Stimulated activated effector memory CD8-positive, alpha-beta T cell treated with anti-CD3 and anti-CD28 coated beads, Interleukin-12 subunit alpha, Interleukin-12 subunit beta, amount 100 ng/mL, for 72 hours (primary cell): ENCODE data around the gene CDK3.
A peak's percentile ranks its signal among the peaks of the same experiment; 100 is the strongest.
"Not testable (repeated sequence)": the region's sequence is repeated elsewhere in the genome, so short reads cannot be mapped to it uniquely, and the experiment has no call there.

Source experiments
- ATAC-seq: fragments of 150-1000 bp; cut with Tn5 transposase; 2 replicates; pipeline ENCODE4 v1.10.0; 2021
- DNase-seq, 2 donors: peaks; one replicate each; pipeline ENCODE4 v3.0.0; 2021 to 2022; ENCODE audit warnings: low spot score in 2 of 2
- H3K27ac Mint-ChIP-seq: one replicate; pipeline ENCODE4 v1.8.0; 2022; ENCODE audit warnings: mild to moderate bottlenecking, mixed read lengths
- H3K36me3 Mint-ChIP-seq: one replicate; pipeline ENCODE4 v1.8.0; 2022; ENCODE audit warnings: mild to moderate bottlenecking, mixed read lengths
- H3K4me1 Mint-ChIP-seq: one replicate; pipeline ENCODE4 v1.8.0; 2022; ENCODE audit warnings: mixed read lengths
- H3K4me3 Mint-ChIP-seq: one replicate; pipeline ENCODE4 v1.8.0; 2022; ENCODE audit warnings: mild to moderate bottlenecking, mixed read lengths
- H3K9me3 Mint-ChIP-seq: one replicate; pipeline ENCODE4 v1.8.0; 2022; ENCODE audit warnings: mixed read lengths

The CDK3 gene

DNA sequence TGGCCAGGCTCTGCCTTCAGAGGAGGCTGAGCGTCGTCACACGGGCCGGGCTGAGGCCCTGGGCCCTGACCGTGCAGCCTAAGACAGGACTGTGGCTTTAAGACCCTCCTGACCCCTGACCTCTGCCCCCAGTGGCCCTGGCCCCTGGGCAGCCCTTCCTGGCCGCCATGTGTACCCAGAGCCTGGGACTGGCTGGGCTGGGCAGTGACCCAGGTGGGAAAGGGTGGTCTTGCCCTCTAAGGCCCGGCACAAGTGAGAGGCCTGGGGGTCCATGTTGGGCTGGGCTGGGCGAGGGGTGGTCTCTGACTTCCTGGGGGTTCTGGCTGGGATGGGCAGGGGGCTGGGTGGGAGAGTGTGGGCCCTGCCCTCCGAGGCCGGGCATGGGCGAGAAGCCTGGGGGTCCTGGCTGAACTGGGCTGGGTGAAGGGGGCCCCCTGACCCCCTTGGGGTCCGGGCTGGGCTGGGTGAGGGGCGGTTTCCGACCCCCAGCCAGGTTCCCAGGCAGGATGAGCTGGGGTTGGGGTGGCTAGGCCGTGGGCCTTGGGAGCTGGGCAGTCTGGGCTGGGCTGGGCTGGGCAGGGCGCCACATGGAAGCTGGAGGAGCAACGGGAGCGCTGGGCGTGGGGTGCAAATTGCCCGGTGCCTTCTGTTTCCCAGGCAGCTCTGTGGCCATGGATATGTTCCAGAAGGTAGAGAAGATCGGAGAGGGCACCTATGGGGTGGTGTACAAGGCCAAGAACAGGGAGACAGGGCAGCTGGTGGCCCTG is at the start of gene CDK3:
TSS of gene CDK3 (plus strand) at position 101 of the 767 bp plus-strand sequence. CDS start at position 672, 571 bp downstream.
- H3K4me1 Mint-ChIP-seq, result peaks cover 26% of the 10 kb centered on the region
- H3K27ac Mint-ChIP-seq, result peak within 1 kb of the TSS; percentile 63
- H3K36me3 Mint-ChIP-seq, result peaks cover 16% of the 10 kb centered on the region
- no peaks in the 10 kb centered on the region for H3K9me3 Mint-ChIP-seq
- H3K4me3 Mint-ChIP-seq, result no peak within 1 kb of the TSS
- ATAC-seq (peak; percentile 2), DNase-seq (no peak)

DNA sequence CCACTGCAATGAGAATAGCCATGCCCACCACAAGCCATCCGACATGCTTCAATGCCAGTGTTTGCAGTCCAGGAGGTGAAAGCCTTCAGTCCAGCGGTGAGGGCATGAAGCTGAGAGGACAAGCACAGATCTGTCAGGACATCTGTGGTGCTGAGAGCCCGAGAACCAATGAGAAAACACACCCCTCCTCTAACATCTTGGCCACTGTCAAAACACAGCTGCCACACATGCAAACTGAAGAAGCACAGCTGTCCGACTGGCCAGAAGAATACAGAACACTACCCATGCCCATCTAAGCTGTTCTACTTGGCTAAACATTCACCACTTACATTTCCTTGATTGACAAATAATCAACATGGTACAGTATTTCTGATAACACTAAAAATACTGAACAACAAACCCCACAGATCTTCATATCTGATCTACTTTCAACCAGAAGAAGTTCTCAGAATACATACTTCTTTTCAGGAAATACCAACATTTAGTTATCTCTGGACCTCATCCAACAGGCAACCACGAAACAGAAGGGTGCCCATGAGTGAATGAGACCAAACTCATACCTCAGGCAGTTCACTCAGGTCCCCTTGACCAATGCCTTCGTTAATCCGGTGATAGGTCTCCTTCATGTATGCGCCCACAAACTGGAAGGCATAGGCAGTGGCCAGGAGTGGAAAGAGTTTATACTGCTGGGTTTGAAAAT is 49.6 kb upstream of the CDK3 start:
- Mint-ChIP-seq H3K36me3 (peaks cover 100% of the 10 kb centered on the region), H3K9me3 (no peaks in the 10 kb centered on the region), H3K4me3 (no peak overlapping the region), H3K4me1 (peaks cover 5% of the 10 kb centered on the region), H3K27ac (peak overlapping the region; percentile 50)
- ATAC-seq (no peak), DNase-seq (no peak)

DNA sequence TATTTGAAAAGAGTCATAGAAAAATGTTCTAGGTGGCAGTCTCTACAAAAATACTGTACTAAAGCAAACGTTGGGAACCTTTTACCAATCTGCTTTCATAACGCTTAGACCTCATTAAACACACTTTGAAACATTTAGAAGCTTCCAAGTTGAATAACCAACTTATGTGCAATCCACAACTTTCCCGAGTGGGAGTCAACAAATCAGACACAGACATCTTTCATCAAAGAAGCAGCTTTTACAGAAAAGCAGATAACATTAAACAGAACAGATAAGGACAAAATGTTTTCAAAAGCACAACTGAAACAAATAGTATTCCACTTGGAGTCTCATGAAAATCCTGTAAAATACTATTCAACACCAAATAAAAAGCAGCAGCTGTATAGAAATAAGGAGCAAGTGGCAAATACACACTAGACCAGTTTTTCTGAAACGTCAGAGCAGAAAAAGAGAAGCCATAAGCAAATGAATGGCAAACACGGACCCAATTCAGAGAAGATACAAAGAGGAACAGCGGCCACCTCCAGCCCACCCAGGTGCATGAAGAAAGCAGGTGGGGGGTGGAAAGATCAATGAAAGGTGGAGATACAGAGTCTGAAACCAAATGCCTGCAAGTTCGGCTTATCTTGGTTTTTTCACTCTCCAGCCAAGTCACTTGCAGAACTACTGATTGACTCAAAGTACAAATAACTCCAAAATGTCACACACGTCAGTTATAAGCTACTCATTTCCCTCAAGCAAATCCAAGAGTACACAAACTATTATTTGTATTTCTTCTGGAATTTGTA is 41.4 kb upstream of the CDK3 start:
- H3K4me1 Mint-ChIP-seq, result no peaks in the 10 kb centered on the region
- DNase-seq (no peak), ATAC-seq (no peak)
- no peak overlapping the region for H3K4me3 Mint-ChIP-seq
- H3K9me3 Mint-ChIP-seq, result no peaks in the 10 kb centered on the region
- H3K36me3 Mint-ChIP-seq, result peaks cover 37% of the 10 kb centered on the region
- no peak overlapping the region for H3K27ac Mint-ChIP-seq

DNA sequence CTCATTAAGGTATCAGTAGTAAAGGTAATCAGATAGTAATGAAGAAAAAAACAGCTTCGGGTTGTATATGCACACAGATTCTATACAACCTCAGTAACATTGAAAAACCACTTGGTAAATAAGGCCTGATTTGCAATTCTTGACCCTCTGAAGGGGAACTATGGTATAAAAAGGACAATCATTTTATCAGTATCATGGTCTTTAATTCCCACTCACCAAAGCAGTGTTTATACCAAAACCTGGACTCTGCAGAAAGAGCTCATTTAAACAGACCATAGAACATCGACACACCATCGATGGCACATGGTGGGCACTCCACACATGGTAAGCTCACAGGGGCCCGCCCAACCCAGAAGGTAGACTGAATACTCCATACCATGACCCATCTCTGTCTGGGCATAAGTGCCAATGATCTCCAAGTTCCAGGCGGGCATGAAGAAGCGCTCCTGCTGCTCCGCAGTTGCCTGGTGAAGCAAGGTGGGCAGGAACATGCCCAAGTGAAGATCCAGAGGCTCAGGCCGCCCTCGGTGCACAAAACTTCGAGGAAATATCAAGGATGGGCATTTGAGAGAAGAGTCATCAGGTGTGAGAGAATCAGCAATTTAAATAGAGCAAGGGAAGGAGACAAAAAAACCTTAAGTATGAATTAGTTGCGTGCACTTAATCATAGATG is 40.7 kb upstream of the CDK3 start:
- no peak overlapping the region for H3K27ac Mint-ChIP-seq
- no peak overlapping the region for H3K4me3 Mint-ChIP-seq
- H3K36me3 Mint-ChIP-seq, result peaks cover 30% of the 10 kb centered on the region
- H3K4me1 Mint-ChIP-seq, result no peaks in the 10 kb centered on the region
- ATAC-seq, result no peak
- H3K9me3 Mint-ChIP-seq, result no peaks in the 10 kb centered on the region
- DNase-seq, result no peak

DNA sequence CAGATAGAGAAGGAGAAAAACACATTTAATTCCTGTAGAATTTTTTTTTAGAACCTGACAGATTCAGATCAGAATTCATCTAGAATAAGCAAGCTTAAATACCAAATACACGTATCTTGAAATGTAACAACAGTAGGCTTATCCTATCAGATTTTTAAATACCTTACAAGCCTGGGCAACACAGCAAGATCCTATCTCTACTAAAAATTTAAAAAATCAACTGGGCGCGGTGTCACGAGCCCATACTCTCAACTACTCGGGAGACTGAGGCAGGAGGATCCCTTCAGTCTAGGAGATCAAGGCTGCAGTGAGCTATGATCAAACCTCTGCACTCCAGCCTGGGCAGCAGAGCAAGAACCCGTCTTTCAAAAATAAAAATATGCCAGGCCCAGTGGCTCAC is 35.2 kb upstream of the CDK3 start:
- Mint-ChIP-seq H3K9me3 (no peaks in the 10 kb centered on the region), H3K4me3 (no peak overlapping the region), H3K27ac (no peak overlapping the region), H3K36me3 (peaks cover 25% of the 10 kb centered on the region), H3K4me1 (peaks cover 4% of the 10 kb centered on the region)
- DNase-seq (no peak), ATAC-seq (no peak)

DNA sequence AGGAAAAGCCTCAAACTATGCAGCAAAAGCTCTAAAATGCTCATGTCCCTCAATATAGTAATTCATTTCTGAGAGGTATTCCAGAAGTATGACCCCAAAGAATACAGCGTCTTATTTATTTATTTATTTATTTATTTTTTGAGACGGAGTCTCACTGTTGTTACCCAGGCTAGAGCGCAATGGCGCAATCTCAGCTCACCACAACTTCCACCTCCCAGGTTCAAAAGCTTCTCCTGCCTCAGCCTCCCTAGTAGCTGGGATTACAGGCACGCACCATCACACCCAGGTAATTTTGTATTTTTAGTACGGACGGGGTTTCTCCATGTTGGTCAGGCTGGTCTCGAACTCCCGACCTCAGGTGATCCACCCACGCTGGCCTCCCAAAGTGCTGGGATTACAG is 31.6 kb upstream of the CDK3 start:
- H3K4me3 Mint-ChIP-seq, H3K27ac Mint-ChIP-seq: not testable (repeated sequence)
- H3K36me3 Mint-ChIP-seq, result peaks cover 53% of the 10 kb centered on the region

DNA sequence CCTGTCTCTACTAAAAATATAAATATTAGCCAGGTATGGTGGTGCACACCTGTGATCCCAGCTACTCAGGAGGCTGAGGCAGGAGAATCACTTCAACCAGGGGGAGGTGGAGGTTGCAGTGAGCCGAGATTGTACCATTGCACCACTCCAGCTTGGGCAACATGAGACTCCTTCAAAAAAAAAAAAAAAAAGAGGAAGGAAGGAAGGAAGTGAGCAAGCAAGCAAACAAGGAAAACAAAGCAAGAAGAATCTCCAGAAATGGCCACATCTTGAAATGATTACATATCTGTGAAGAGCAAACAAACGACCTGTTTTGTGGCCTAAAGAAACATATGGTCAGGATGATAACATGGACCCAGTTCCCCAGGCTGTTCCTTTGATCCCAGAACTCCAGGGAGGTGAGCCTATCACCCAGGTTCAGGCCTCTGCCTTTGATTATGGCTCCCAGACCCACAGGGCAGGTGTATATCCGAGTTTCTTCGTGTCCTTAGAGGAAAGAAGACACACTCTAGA is 30.6 kb upstream of the CDK3 start:
- no peak overlapping the region for H3K4me3 Mint-ChIP-seq
- H3K9me3 Mint-ChIP-seq, result no peaks in the 10 kb centered on the region
- H3K4me1 Mint-ChIP-seq, result peaks cover 4% of the 10 kb centered on the region
- H3K27ac Mint-ChIP-seq, result no peak overlapping the region
- DNase-seq, result no peak
- ATAC-seq, result no peak
- H3K36me3 Mint-ChIP-seq, result peaks cover 59% of the 10 kb centered on the region

More for the DNA sequence above, 31.6 kb upstream of the CDK3 start:
- H3K4me1 Mint-ChIP-seq, DNase-seq, ATAC-seq, H3K9me3 Mint-ChIP-seq: not testable (repeated sequence)

DNA sequence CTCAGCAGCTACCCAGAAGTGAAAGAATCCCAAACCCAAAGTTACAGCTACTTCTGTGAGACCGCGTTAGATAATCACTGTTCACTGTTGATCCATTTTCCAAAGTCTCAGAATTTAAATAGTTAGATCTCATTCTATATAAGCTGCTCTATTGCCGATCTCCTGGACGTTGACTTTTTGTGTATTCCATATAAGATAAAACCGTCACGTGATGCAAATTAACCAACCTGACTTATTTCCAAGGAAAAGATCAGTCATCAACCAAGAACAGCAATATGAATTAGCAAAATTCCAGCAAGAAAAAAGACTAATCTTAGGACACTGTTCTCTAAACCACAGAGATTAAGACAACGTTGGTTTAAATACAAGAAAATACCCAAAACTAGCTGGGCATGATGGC is 30.0 kb upstream of the CDK3 start:
- Mint-ChIP-seq H3K4me3 (no peak overlapping the region), H3K27ac (no peak overlapping the region), H3K36me3 (peaks cover 65% of the 10 kb centered on the region), H3K9me3 (no peaks in the 10 kb centered on the region), H3K4me1 (peaks cover 7% of the 10 kb centered on the region)
- ATAC-seq (no peak), DNase-seq (no peak)

DNA sequence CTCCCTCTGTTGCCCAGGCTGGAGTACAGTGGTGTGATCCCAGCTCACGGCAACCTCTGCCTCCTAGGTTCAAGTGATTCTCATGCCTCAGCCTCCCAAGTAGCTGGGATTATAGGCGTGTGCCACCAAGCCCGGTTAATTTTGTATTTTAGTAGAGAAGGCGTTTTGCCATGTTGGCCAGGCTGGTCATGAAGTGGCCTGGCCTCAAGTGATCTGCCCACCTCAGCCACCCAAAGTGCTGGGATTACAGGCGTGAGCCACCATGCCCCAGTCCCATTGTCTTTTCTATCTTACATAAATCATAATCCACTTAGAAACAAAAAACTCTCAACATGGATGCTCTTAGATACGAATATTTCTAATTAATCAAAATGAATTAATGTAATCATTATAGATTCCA is 25.5 kb upstream of the CDK3 start:
- ATAC-seq, DNase-seq, H3K9me3 Mint-ChIP-seq, H3K4me3 Mint-ChIP-seq: not testable (repeated sequence)
- H3K27ac Mint-ChIP-seq, result peak overlapping the region; percentile 72
- peaks cover 26% of the 10 kb centered on the region for H3K4me1 Mint-ChIP-seq
- H3K36me3 Mint-ChIP-seq, result peaks cover 65% of the 10 kb centered on the region

DNA sequence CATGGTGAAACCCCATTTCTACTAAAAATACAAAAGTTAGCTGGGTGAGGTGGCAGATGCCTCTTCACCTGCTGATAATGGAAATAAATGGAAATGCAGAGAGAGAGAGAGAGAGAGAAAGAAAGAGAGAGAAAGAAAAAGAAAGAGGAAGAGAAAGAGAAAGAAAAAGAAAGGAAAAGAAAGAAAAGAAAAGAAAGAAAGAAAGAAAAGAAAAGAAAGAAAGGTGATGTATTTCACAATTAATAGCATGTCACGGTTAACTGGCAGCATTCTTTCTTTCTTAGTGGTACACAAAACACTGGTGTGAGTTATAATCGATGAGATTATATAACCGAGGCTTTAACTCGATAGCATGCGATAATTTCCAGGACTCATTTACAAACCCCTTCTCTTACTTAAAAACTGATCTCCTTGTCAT is 24.9 kb upstream of the CDK3 start:
- Mint-ChIP-seq H3K4me1 (peaks cover 29% of the 10 kb centered on the region), H3K9me3 (no peaks in the 10 kb centered on the region), H3K36me3 (peaks cover 63% of the 10 kb centered on the region), H3K27ac (peak overlapping the region; percentile 72), H3K4me3 (no peak overlapping the region)
- DNase-seq, result no peak
- no peak for ATAC-seq

DNA sequence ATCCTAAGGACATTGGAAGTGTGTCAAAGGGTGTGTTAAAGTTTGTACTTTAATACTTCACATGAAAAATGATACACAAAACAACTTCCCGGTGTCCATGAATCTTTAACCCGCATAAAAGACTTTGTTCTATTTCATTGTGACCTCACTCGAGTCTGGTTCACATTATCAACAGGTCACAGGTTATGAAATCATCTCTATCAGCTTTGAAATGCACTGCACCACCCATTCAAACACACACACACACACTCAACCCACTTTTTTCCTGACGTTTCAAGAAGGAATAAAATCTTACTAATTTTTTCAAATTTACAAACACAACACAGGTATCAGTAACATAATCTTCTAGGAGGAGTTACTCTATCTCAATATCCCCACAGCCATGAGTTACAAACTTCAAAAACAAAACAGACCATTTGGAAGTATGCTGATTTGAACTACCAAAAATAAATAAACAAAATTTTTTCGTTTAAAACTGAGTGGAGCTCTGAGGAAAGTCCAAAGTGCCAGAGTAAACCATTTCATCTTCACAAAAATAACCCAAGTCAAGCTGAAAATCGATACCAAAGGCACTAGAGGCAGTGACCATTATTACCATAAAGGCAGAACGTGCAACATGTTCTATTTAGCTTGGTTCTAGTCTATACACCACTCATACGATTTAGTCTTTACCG is 24.3 kb upstream of the CDK3 start:
- H3K4me1 Mint-ChIP-seq, result peaks cover 32% of the 10 kb centered on the region
- ATAC-seq, result no peak
- H3K4me3 Mint-ChIP-seq, result no peak overlapping the region
- H3K9me3 Mint-ChIP-seq, result no peaks in the 10 kb centered on the region
- DNase-seq, result no peak
- H3K36me3 Mint-ChIP-seq, result peaks cover 57% of the 10 kb centered on the region
- peak overlapping the region; percentile 72 for H3K27ac Mint-ChIP-seq

DNA sequence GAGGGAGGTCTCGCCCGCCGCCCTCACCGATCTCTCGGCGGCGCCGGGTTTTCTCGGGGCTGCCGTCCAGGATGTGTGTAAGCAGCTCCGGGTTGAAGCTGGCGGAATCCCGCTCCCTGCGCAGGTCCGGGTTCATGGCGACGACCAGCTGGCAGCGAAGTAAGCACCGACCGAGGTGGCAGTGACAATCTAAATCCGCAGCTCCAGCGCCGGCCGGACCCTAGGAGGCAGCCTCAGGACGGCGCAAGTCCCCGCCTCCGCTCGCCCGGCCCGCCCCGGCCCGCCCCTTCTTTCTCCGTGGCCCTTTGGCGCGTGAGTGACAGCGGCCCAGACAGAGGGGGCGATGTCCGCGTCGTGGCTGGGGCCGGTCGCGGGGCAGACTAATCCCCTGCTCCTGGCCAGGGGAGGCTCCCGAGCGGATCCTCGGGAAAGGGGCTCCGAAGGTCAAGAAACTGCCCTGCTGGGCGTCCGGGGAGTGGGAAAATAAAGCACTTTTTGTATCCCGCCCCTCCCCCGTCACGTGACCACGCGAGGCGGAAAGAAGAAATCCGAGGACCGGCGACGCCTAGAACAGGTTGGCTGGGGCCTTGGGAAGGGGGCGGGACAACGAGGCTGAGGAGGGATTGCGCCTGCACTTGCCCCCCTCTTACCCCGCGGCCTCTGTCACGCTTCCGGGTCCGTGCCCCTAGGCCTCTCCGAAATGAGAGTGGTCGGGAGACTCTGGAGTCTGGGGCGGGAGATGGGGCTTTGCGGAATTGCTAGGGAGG is 21.5 kb upstream of the CDK3 start, which contains the start of the genes ACOX1 and TEN1:
TSS of gene ACOX1 (minus strand) at position 229 of the 767 bp plus-strand sequence. CDS start at position 136, 93 bp downstream.
TSS of gene TEN1 (plus strand) at position 303 of the 767 bp plus-strand sequence. CDS start 6,953 bp downstream, outside the sequence.
- peaks cover 32% of the 10 kb centered on the region for H3K4me1 Mint-ChIP-seq
- peaks cover 35% of the 10 kb centered on the region for H3K36me3 Mint-ChIP-seq
- H3K9me3 Mint-ChIP-seq, result no peaks in the 10 kb centered on the region
- peak within 1 kb of the TSS; percentile 100 for H3K27ac Mint-ChIP-seq
- DNase-seq, result peak; percentile 84 to 99
- ATAC-seq, result peak; percentile 98
- peak within 1 kb of the TSS; percentile 96 for H3K4me3 Mint-ChIP-seq

DNA sequence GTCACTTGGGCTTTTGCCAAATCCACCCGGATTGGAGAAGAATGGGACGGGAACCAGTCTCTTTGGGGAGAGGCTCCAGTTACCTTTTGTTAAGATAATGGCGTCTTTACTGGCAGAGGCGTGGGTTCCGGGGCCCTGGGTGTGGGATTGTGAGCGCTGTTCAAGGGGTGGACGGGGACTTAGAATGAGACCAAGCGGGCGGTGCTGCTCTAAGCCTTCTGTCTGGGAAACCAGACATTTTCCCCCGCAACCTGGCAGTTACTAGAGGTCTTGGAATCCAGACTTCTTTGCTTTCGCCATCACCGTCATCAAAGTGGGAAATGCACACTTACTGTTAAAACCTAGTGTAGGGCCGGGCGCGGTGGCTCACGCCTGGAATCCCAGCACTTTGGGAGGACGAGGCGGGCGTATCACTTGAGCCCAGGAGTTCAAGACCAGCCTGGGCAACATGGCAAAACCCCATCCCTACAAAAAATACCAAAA is 20.9 kb upstream of the CDK3 start:
- peak; percentile 53 for ATAC-seq
- Mint-ChIP-seq H3K27ac (peak overlapping the region; percentile 100), H3K9me3 (no peaks in the 10 kb centered on the region), H3K4me3 (peak overlapping the region; percentile 96), H3K36me3 (peaks cover 31% of the 10 kb centered on the region), H3K4me1 (peaks cover 32% of the 10 kb centered on the region)
- no peak for DNase-seq
